Stimulated activated CD4-positive, alpha-beta T cell treated with anti-CD3 and anti-CD28 coated beads, Interleukin-2, amount 100 ng/mL, for 4 hours (primary cell): ENCODE data around the gene BNC2.

Source experiments
- DNase-seq: peaks from one replicate; pipeline ENCODE4 v3.0.0-alpha.2; 2020; ENCODE audit warnings: low read depth

Gene BNC2

GRCh38 chr9:16755467-16756160 lies 114.9 kb downstream of the BNC2 start:
- DNase-seq, result no peak

- DNase-seq, result no peak
Measured at GRCh38 chr9:16754662-16755061, 115.8 kb downstream of the BNC2 start.

- DNase-seq, result no peak
Measured at GRCh38 chr9:16753256-16753655, 117.2 kb downstream of the BNC2 start.

- DNase-seq, result no peak
Measured at GRCh38 chr9:16752601-16753000, 117.9 kb downstream of the BNC2 start.

GRCh38 chr9:16750553-16750952 lies 119.9 kb downstream of the BNC2 start:
- no peak for DNase-seq

- no peak for DNase-seq
Measured at GRCh38 chr9:16745359-16745758, 125.1 kb downstream of the BNC2 start.

- no peak for DNase-seq
Measured at GRCh38 chr9:16744394-16744793, 126.1 kb downstream of the BNC2 start.

GRCh38 chr9:16743375-16743774 lies 127.1 kb downstream of the BNC2 start:
- no peak for DNase-seq

GRCh38 chr9:16735001-16735400 lies 135.5 kb downstream of the BNC2 start:
- DNase-seq, result no peak

- no peak for DNase-seq
Measured at GRCh38 chr9:16732546-16732945, 137.9 kb downstream of the BNC2 start.

- DNase-seq, result no peak
Measured at GRCh38 chr9:16730162-16730561, 140.3 kb downstream of the BNC2 start.

GRCh38 chr9:16729651-16730050 lies 140.8 kb downstream of the BNC2 start:
- DNase-seq, result no peak

GRCh38 chr9:16728137-16728508 lies 142.3 kb downstream of the BNC2 start:
- no peak for DNase-seq

- DNase-seq, result no peak
Measured at GRCh38 chr9:16727452-16728136, 142.9 kb downstream of the BNC2 start.

- DNase-seq, result no peak
Measured at GRCh38 chr9:16726718-16727451, 143.6 kb downstream of the BNC2 start.

- no peak for DNase-seq
Measured at GRCh38 chr9:16726029-16726428, 144.4 kb downstream of the BNC2 start.

- DNase-seq, result no peak
Measured at GRCh38 chr9:16725066-16725465, 145.4 kb downstream of the BNC2 start.

GRCh38 chr9:16721972-16722371 lies 148.5 kb downstream of the BNC2 start:
- no peak for DNase-seq

- DNase-seq, result no peak
Measured at GRCh38 chr9:16720386-16720785, 150.1 kb downstream of the BNC2 start.

GRCh38 chr9:16719921-16720320 lies 150.5 kb downstream of the BNC2 start:
- no peak for DNase-seq

- DNase-seq, result no peak
Measured at GRCh38 chr9:16718952-16719351, 151.5 kb downstream of the BNC2 start.

GRCh38 chr9:16718296-16718695 lies 152.2 kb downstream of the BNC2 start:
- no peak for DNase-seq

GRCh38 chr9:16716601-16717000 lies 153.9 kb downstream of the BNC2 start:
- DNase-seq, result no peak
